Testis (tissue), 2 donors: Measurements from ENCODE around the gene CNPY1.

Experiments
- POLR2A ChIP-seq: fragments of 450-650 bp; IDR thresholded peaks from one replicate; pipeline ENCODE4 v1.6.1; 2017; ENCODE audit warnings: antibody characterized with exemption, mild to moderate bottlenecking, moderate library complexity
- TF ChIP-seq, protein P1 (sequence below), 3 experiments: fragments of 450-650 bp in 2 of 3; fragments of 200-600 bp in 1 of 3; sonication (generic) in 1 of 3; IDR thresholded peaks; one replicate each; pipeline ENCODE4 v1.5.1; 2016 to 2019; ENCODE audit warnings: antibody characterized with exemption in 3 of 3, mild to moderate bottlenecking in 2 of 3, moderate library complexity in 1 of 3

DNA sequence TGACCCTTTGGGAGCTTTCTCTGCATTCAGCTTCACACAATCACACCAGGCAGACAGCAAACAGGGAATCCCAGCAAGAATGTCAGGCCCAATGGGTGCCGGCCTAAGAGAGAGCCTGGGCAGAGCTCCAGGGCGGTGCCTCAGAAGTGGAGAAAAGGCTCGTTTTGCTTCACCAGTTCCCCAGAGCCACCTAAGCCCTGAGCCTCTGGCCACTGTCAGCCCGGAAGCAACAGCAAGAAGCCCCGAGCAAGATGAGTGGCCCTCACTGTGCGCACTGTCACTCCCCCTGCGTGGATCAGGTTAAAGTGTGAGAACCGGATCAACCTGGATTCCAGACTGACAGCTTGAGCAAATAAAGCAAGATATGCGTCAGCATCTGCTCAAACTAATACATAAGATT lies 14.7 kb downstream of the CNPY1 start:
- TF ChIP-seq, protein P1, sequence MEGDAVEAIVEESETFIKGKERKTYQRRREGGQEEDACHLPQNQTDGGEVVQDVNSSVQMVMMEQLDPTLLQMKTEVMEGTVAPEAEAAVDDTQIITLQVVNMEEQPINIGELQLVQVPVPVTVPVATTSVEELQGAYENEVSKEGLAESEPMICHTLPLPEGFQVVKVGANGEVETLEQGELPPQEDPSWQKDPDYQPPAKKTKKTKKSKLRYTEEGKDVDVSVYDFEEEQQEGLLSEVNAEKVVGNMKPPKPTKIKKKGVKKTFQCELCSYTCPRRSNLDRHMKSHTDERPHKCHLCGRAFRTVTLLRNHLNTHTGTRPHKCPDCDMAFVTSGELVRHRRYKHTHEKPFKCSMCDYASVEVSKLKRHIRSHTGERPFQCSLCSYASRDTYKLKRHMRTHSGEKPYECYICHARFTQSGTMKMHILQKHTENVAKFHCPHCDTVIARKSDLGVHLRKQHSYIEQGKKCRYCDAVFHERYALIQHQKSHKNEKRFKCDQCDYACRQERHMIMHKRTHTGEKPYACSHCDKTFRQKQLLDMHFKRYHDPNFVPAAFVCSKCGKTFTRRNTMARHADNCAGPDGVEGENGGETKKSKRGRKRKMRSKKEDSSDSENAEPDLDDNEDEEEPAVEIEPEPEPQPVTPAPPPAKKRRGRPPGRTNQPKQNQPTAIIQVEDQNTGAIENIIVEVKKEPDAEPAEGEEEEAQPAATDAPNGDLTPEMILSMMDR (IDR thresholded peaks at IDR 0.05), result no peak
- TF ChIP-seq POLR2A, result no peak
